Tibial nerve (tissue), 4 donors: Measurements from ENCODE around the gene THEMIS.

Experiments
- CTCF ChIP-seq, 5 experiments: fragments of 200-600 bp in 3 of 5; fragments of 450-650 bp in 2 of 5; sonication (generic) in 3 of 5; IDR thresholded peaks; one replicate each; pipeline ENCODE4 v1.5.1; 2016 to 2019; ENCODE audit warnings: antibody characterized with exemption in 5 of 5, mild to moderate bottlenecking in 3 of 5, moderate library complexity in 2 of 5
- EP300 ChIP-seq, 2 donors: sonication (generic); formaldehyde crosslinking; IDR thresholded peaks; one replicate each; pipeline ENCODE4 v1.6.1; 2017; ENCODE audit warnings: antibody characterized with exemption in 2 of 2, mild to moderate bottlenecking in 1 of 2
- POLR2A ChIP-seq, 2 donors: fragments of 450-650 bp; IDR thresholded peaks; one replicate each; pipeline ENCODE4 v1.6.1; 2017; ENCODE audit warnings: antibody characterized with exemption in 2 of 2, mild to moderate bottlenecking in 2 of 2, moderate library complexity in 2 of 2

- TF ChIP-seq CTCF (IDR thresholded peaks at IDR 0.05) (no peak), POLR2A (IDR thresholded peaks at IDR 0.05) (no peak), EP300 (IDR thresholded peaks at IDR 0.05) (no peak)
Observed at GRCh38 chr6:127884134-127884533, 16.7 kb downstream of the THEMIS start.
